C4-2B (cell line): Measurements from ENCODE around the gene DLX4.

Source experiments
- ZFX ChIP-seq: fragments of 450-650 bp; IDR thresholded peaks from 2 replicates; pipeline ENCODE4 v1.6.1; 2017
- TF ChIP-seq, protein P1 (sequence below): fragments of 450-650 bp; conservative IDR thresholded peaks from 2 replicates; pipeline ENCODE4 v1.5.1; 2017; ENCODE audit warnings: mild to moderate bottlenecking

- TF ChIP-seq, protein P1, sequence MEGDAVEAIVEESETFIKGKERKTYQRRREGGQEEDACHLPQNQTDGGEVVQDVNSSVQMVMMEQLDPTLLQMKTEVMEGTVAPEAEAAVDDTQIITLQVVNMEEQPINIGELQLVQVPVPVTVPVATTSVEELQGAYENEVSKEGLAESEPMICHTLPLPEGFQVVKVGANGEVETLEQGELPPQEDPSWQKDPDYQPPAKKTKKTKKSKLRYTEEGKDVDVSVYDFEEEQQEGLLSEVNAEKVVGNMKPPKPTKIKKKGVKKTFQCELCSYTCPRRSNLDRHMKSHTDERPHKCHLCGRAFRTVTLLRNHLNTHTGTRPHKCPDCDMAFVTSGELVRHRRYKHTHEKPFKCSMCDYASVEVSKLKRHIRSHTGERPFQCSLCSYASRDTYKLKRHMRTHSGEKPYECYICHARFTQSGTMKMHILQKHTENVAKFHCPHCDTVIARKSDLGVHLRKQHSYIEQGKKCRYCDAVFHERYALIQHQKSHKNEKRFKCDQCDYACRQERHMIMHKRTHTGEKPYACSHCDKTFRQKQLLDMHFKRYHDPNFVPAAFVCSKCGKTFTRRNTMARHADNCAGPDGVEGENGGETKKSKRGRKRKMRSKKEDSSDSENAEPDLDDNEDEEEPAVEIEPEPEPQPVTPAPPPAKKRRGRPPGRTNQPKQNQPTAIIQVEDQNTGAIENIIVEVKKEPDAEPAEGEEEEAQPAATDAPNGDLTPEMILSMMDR = no peak
- no peak for TF ChIP-seq ZFX
Observed at GRCh38 chr17:50013079-50013478, 44.1 kb downstream of the DLX4 start.
